ENCODE results near the gene EPHB2.

- TF ChIP-seq POLR2A (IDR thresholded peaks at IDR 0.05) (no peak), CTCF (IDR thresholded peaks at IDR 0.05) (no peak)
These were observed 32.4 kb upstream of the EPHB2 start for GRCh38 chr1:22677931-22678896.
